HCT116 (cell line): Measurements from ENCODE around the gene CPNE4. TPM values are rescaled to one million over a fixed set of nuclear protein-coding genes. Genes with fewer than 3 reads are reported as not detected.

Experiments
- ATAC-seq: fragments of 200-7000 bp; cut with Tn5 transposase; 2 replicates; pipeline ENCODE4 v1.9.1; 2020; ENCODE audit warnings: mild to moderate bottlenecking, moderate library complexity
- BruUV-seq: library from RNA; stranded (reverse); fragments of 400-500 nt; replicated peaks from 2 replicates; lab custom pipeline; 2021; lab: Mats Ljungman, UMichigan
- CTCF ChIA-PET: fragments of 300-600 bp; sonication (Branson Sonifier 250); formaldehyde crosslinking; loops from one replicate; lab custom pipeline; 2021; ENCODE audit warnings: antibody characterized with exemption; lab: Charles Lee
- POLR2A ChIA-PET: fragments of 300-600, 350-600 bp; sonication (Branson Sonifier 250); formaldehyde crosslinking; loops from one replicate; lab custom pipeline; 2021; ENCODE audit warnings: antibody characterized with exemption; lab: Charles Lee
- RAD21 ChIA-PET, 2 experiments: fragments of 300-600 bp; sonication (Branson Sonifier 250); formaldehyde crosslinking; loops; one replicate each; lab custom pipeline; 2023; ENCODE audit warnings: low total read pairs in 2 of 2; ENCODE audit not compliant: uncharacterized antibody in 2 of 2, unreplicated experiment in 2 of 2, low non-redundant PET in 1 of 2; lab: Charles Lee
- DNase-seq: peaks from one replicate; pipeline ENCODE4 v3.0.0-alpha.2; 2010; ENCODE audit warnings: low read depth, low spot score
- H2AFZ ChIP-seq: fragments of 200-600 bp; shearing (Covaris generic), sonication (generic); 2 replicates; pipeline ENCODE4 v1.6.1; 2017; ENCODE audit warnings: low read depth, mixed run types, mixed read lengths, antibody characterized with exemption, low read length; ENCODE audit not compliant: poor library complexity, severe bottlenecking
- H3K27ac ChIP-seq: 2 replicates; pipeline ENCODE4 v1.5.1; 2012; ENCODE audit warnings: low read depth, low read length
- H3K27me3 ChIP-seq: fragments of 200-600 bp; sonication (generic); 2 replicates; pipeline ENCODE4 v1.6.1; 2016; ENCODE audit warnings: mixed run types, low read length, mixed read lengths; ENCODE audit not compliant: insufficient read depth
- H3K36me3 ChIP-seq, 2 experiments: fragments of 200-500 bp in 1 of 2; fragments of 200-600 bp in 1 of 2; sonication (Bioruptor generic) in 1 of 2; sonication (generic) in 1 of 2; 2 replicates each; pipeline versions ENCODE4 v1.5.1 to v1.6.1; 2014 to 2016; ENCODE audit warnings: low read length in 2 of 2, inconsistent platforms in 1 of 2, mixed read lengths in 1 of 2, mixed run types in 1 of 2; ENCODE audit not compliant: insufficient read depth in 2 of 2, control insufficient read depth in 1 of 2
- H3K4me1 ChIP-seq, 2 experiments: fragments of 200-600 bp in 1 of 2; sonication (generic) in 1 of 2; 2 replicates each; pipeline versions ENCODE4 v1.5.1 to v1.6.1; 2012 to 2017; ENCODE audit warnings: low read length in 2 of 2, inconsistent platforms in 1 of 2, mild to moderate bottlenecking in 1 of 2, mixed read lengths in 1 of 2, mixed run types in 1 of 2, moderate library complexity in 1 of 2; ENCODE audit not compliant: insufficient read depth in 2 of 2, control insufficient read depth in 1 of 2
- H3K4me2 ChIP-seq: fragments of 200-600 bp; sonication (generic); 2 replicates; pipeline ENCODE4 v1.6.1; 2017; ENCODE audit warnings: mixed run types, low read length, mixed read lengths
- H3K4me3 ChIP-seq, 2 experiments: fragments of 200-600 bp in 1 of 2; sonication (generic) in 1 of 2; replicated peaks in 1 of 2; 2 replicates each; pipeline ENCODE4 v1.5.1; 2011 to 2016; ENCODE audit warnings: low read length in 2 of 2, control low read depth in 1 of 2, low read depth in 1 of 2, mild to moderate bottlenecking in 1 of 2, mixed read lengths in 1 of 2, mixed run types in 1 of 2
- H3K79me2 ChIP-seq: fragments of 200-600 bp; sonication (generic); 2 replicates; pipeline ENCODE4 v1.6.1; 2017; ENCODE audit warnings: mild to moderate bottlenecking, mixed run types, low read length, moderate library complexity, mixed read lengths; ENCODE audit not compliant: insufficient read depth
- H3K9ac ChIP-seq: fragments of 200-600 bp; sonication (generic); 2 replicates; pipeline ENCODE4 v1.6.1; 2016; ENCODE audit warnings: low read length, mixed read lengths
- H3K9me2 ChIP-seq: fragments of 200-600 bp; sonication (generic), shearing (Covaris generic); 2 replicates; pipeline ENCODE4 v1.6.1; 2017; ENCODE audit warnings: mixed run types, mild to moderate bottlenecking, moderate library complexity; ENCODE audit not compliant: insufficient read depth
- H3K9me3 ChIP-seq, 2 experiments: fragments of 200-500 bp in 1 of 2; fragments of 200-600 bp in 1 of 2; sonication (Bioruptor generic) in 1 of 2; sonication (generic) in 1 of 2; 2 replicates each; pipeline ENCODE4 v1.6.1; 2014 to 2017; ENCODE audit warnings: low read length in 2 of 2, mixed read lengths in 2 of 2, inconsistent platforms in 1 of 2, low read depth in 1 of 2, mild to moderate bottlenecking in 1 of 2, mixed run types in 1 of 2, moderate library complexity in 1 of 2; ENCODE audit not compliant: control insufficient read depth in 1 of 2, insufficient read depth in 1 of 2
- H4K20me1 ChIP-seq: fragments of 200-600 bp; sonication (generic), shearing (Covaris generic); 2 replicates; pipeline ENCODE4 v1.6.1; 2017; ENCODE audit warnings: mixed run types, mild to moderate bottlenecking, moderate library complexity; ENCODE audit not compliant: insufficient read depth
- ATF3 ChIP-seq: IDR thresholded peaks from 2 replicates; pipeline ENCODE4 v1.6.1; 2012
- CEBPB ChIP-seq: IDR thresholded peaks from 2 replicates; pipeline ENCODE4 v1.6.1; 2012; ENCODE audit warnings: low read depth
- CTCF ChIP-seq, 3 experiments: fragments of 200-600 bp in 1 of 3; sonication (generic) in 1 of 3; IDR thresholded peaks in 2 of 3; conservative IDR thresholded peaks in 1 of 3; 2 replicates each; pipeline ENCODE4 v1.5.1; 2012 to 2017; ENCODE audit warnings: low read depth in 2 of 3, low read length in 2 of 3, antibody characterized with exemption in 1 of 3, borderline replicate concordance in 1 of 3, control low read depth in 1 of 3, mild to moderate bottlenecking in 1 of 3, mixed read lengths in 1 of 3, mixed run types in 1 of 3, moderate library complexity in 1 of 3; ENCODE audit not compliant: insufficient read depth in 1 of 3
- EGR1 ChIP-seq: IDR thresholded peaks from 2 replicates; pipeline ENCODE4 v1.6.1; 2012; ENCODE audit warnings: low read depth
- ELF1 ChIP-seq: IDR thresholded peaks from 2 replicates; pipeline ENCODE4 v1.6.1; 2012; ENCODE audit warnings: low read depth, borderline replicate concordance
- EZH2 ChIP-seq: fragments of 200-600 bp; sonication (generic); IDR thresholded peaks from 2 replicates; pipeline ENCODE4 v1.6.1; 2017; ENCODE audit warnings: antibody characterized with exemption, mixed run types
- EZH2phosphoT487 ChIP-seq: fragments of 200-600 bp; IDR thresholded peaks from 2 replicates; pipeline ENCODE4 v1.6.1; 2018; ENCODE audit warnings: antibody characterized with exemption, borderline replicate concordance
- FOSL1 ChIP-seq: IDR thresholded peaks from 2 replicates; pipeline ENCODE4 v1.6.1; 2012; ENCODE audit warnings: low read depth
- JUND ChIP-seq: IDR thresholded peaks from 2 replicates; pipeline ENCODE4 v1.6.1; 2012
- POLR2A ChIP-seq: IDR thresholded peaks from 2 replicates; pipeline ENCODE4 v1.7.0; 2011; ENCODE audit warnings: borderline replicate concordance; ENCODE audit not compliant: insufficient read depth, insufficient read length; ENCODE audit errors: extremely low read depth
- RAD21 ChIP-seq: IDR thresholded peaks from 2 replicates; pipeline ENCODE4 v1.6.1; 2012; ENCODE audit warnings: low read depth, mild to moderate bottlenecking
- REST ChIP-seq: IDR thresholded peaks from 2 replicates; pipeline ENCODE4 v1.6.1; 2012; ENCODE audit warnings: low read depth
- SIN3A ChIP-seq: IDR thresholded peaks from 2 replicates; pipeline ENCODE4 v1.6.1; 2012; ENCODE audit warnings: low read depth
- SRF ChIP-seq: IDR thresholded peaks from 2 replicates; pipeline ENCODE4 v1.6.1; 2012; ENCODE audit warnings: low read depth
- TCF7L2 ChIP-seq: IDR thresholded peaks from 2 replicates; pipeline ENCODE4 v1.7.0; 2011; ENCODE audit warnings: borderline replicate concordance, inconsistent platforms; ENCODE audit not compliant: insufficient read depth, insufficient read length; ENCODE audit errors: extremely low read depth
- YY1 ChIP-seq: IDR thresholded peaks from 2 replicates; pipeline ENCODE4 v1.6.1; 2011; ENCODE audit warnings: low read length, low read depth, moderate library complexity, mild to moderate bottlenecking; ENCODE audit not compliant: insufficient replicate concordance; ENCODE audit errors: extremely low read depth
- ZFX ChIP-seq: fragments of 450-650 bp; IDR thresholded peaks from 2 replicates; pipeline ENCODE4 v1.6.1; 2017
- intact Hi-C: fragments of 100-400 bp; cut with micrococcal nuclease; formaldehyde crosslinking; loops from 2 replicates; pipeline ENCODE4 v1.10.0; 2022
- total RNA-seq: library from RNA; stranded (reverse); gene quantifications from one replicate; pipeline ENCODE4 v1.2.1, GENCODE V29; 2021; ENCODE audit not compliant: unreplicated experiment

Gene CPNE4
- total RNA-seq, 1 experiment from 2014 or later = not detected

GRCh38 chr3:132017137-132017536 lies 17.7 kb downstream of the CPNE4 start:
- H3K36me3 ChIP-seq = no peaks in the 10 kb centered on the region
- H4K20me1 ChIP-seq = no peaks in the 10 kb centered on the region
- H3K4me2 ChIP-seq = no peak overlapping the region
- no peaks in the 10 kb centered on the region for H3K9me3 ChIP-seq
- ChIA-PET CTCF (no interaction called here), RAD21 (no interaction called here), POLR2A (no interaction called here)
- peaks cover 69% of the 10 kb centered on the region for H3K27me3 ChIP-seq
- intact Hi-C loops = no loop called here
- H2AFZ ChIP-seq = no peak overlapping the region
- BruUV-seq = no TSS peak
- DNase-seq (no peak), ATAC-seq (no peak)
- TF ChIP-seq EZH2 (no peak), ZFX (no peak), CEBPB (no peak), RAD21 (no peak), FOSL1 (no peak), TCF7L2 (no peak), POLR2A (no peak), SIN3A (no peak), REST (no peak), SRF (no peak), JUND (no peak), EGR1 (no peak), ATF3 (no peak), CTCF (IDR thresholded peaks at IDR 0.05 in 2 of 3, conservative IDR thresholded peaks at IDR 0.05 in 1 of 3; ENCODE audit: borderline replicate concordance in 1 of 3, insufficient read depth in 1 of 3, low read depth in 2 of 3, low read length in 2 of 3) (no peak), EZH2phosphoT487 (no peak), ELF1 (no peak), YY1 (no peak)
- H3K9ac ChIP-seq = no peak overlapping the region
- H3K4me3 ChIP-seq = no peak overlapping the region
- H3K9me2 ChIP-seq = no peaks in the 10 kb centered on the region
- no peaks in the 10 kb centered on the region for H3K4me1 ChIP-seq
- no peak overlapping the region for H3K27ac ChIP-seq
- no peaks in the 10 kb centered on the region for H3K79me2 ChIP-seq
